Measurements from ENCODE around the gene UQCC2. TPM values are rescaled to one million over a fixed set of nuclear protein-coding genes. Genes with fewer than 3 reads are reported as not detected.

The UQCC2 gene
- total RNA-seq, 4 donors from 2014 or later = 14.5 to 29.7 (median 23.4) TPM

GRCh38 chr6:33683576-33684427 is 27.7 kb downstream of the UQCC2 start:
- Histone ChIP-seq H3K36me3 (peaks cover 5 to 100% (median 47%) of the 10 kb centered on the region in 3 donors), H3K9me3 (no peaks in the 10 kb centered on the region), H3K27me3 (no peaks in the 10 kb centered on the region), H3K4me1 (peaks cover 0 to 21% (median 2%) of the 10 kb centered on the region in 4 donors), H3K4me3 (no peak overlapping the region), H3K27ac (peak overlapping the region in 3 of 4 donors; percentile 6 to 80 (median 69))
- DNase-seq (ENCODE audit: low spot score in 2 of 2) = no peak
- no peak for TF ChIP-seq EP300 (IDR thresholded peaks at IDR 0.05)
- TF ChIP-seq, protein P1, sequence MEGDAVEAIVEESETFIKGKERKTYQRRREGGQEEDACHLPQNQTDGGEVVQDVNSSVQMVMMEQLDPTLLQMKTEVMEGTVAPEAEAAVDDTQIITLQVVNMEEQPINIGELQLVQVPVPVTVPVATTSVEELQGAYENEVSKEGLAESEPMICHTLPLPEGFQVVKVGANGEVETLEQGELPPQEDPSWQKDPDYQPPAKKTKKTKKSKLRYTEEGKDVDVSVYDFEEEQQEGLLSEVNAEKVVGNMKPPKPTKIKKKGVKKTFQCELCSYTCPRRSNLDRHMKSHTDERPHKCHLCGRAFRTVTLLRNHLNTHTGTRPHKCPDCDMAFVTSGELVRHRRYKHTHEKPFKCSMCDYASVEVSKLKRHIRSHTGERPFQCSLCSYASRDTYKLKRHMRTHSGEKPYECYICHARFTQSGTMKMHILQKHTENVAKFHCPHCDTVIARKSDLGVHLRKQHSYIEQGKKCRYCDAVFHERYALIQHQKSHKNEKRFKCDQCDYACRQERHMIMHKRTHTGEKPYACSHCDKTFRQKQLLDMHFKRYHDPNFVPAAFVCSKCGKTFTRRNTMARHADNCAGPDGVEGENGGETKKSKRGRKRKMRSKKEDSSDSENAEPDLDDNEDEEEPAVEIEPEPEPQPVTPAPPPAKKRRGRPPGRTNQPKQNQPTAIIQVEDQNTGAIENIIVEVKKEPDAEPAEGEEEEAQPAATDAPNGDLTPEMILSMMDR (IDR thresholded peaks at IDR 0.05) = no peak
- no peak for TF ChIP-seq POLR2A (IDR thresholded peaks at IDR 0.05)
- 60 to 65% methylated on average over 16 to 18 of the region's 19 CpGs for WGBS, 2 donors

GRCh38 chr6:33683051-33683571 is 28.4 kb downstream of the UQCC2 start:
- Histone ChIP-seq H3K27ac (peak overlapping the region; percentile 6 to 80 (median 58)), H3K27me3 (no peaks in the 10 kb centered on the region), H3K4me3 (no peak overlapping the region), H3K9me3 (no peaks in the 10 kb centered on the region), H3K4me1 (peaks cover 0 to 21% (median 2%) of the 10 kb centered on the region in 4 donors), H3K36me3 (peaks cover 5 to 100% (median 47%) of the 10 kb centered on the region in 3 donors)
- TF ChIP-seq POLR2A (IDR thresholded peaks at IDR 0.05) (no peak), EP300 (IDR thresholded peaks at IDR 0.05) (peak in 1 of 2 donors; percentile 39)
- TF ChIP-seq, protein P1 (IDR thresholded peaks at IDR 0.05) = peak in 1 of 5 experiments; percentile 27
- DNase-seq (ENCODE audit: low spot score in 2 of 2) = no peak
- 51 to 64% methylated on average over 12 to 15 of the region's 15 CpGs for WGBS, 2 donors

- Histone ChIP-seq H3K36me3 (peaks cover 5 to 100% (median 42%) of the 10 kb centered on the region in 3 donors), H3K4me3 (no peak overlapping the region), H3K27me3 (no peaks in the 10 kb centered on the region), H3K4me1 (peaks cover 0 to 21% (median 2%) of the 10 kb centered on the region in 4 donors), H3K27ac (peak overlapping the region in 3 of 4 donors; percentile 46 to 80 (median 69)), H3K9me3 (no peaks in the 10 kb centered on the region)
- 84 to 86% methylated on average over 12 to 13 of the region's 13 CpGs for WGBS, 2 donors
- TF ChIP-seq EP300 (IDR thresholded peaks at IDR 0.05) (no peak), POLR2A (IDR thresholded peaks at IDR 0.05) (no peak)
- TF ChIP-seq, protein P1 (IDR thresholded peaks at IDR 0.05) = no peak
- DNase-seq (ENCODE audit: low spot score in 2 of 2) = no peak
Observed at GRCh38 chr6:33682341-33682740, 29.2 kb downstream of the UQCC2 start.

- H3K36me3 ChIP-seq = peaks cover 0 to 100% (median 32%) of the 10 kb centered on the region in 3 donors
- no peak overlapping the region for H3K4me3 ChIP-seq
- TF ChIP-seq EP300 (IDR thresholded peaks at IDR 0.05) (no peak), POLR2A (IDR thresholded peaks at IDR 0.05) (no peak)
- TF ChIP-seq, protein P1 (IDR thresholded peaks at IDR 0.05) = no peak
- no peak for DNase-seq (ENCODE audit: low spot score in 2 of 2)
- 92 to 93% methylated on average over 19 of the region's 20 CpGs for WGBS, 2 donors
- peaks cover 0 to 26% (median 6%) of the 10 kb centered on the region in 4 donors for H3K4me1 ChIP-seq
- H3K27me3 ChIP-seq = no peaks in the 10 kb centered on the region
- H3K9me3 ChIP-seq = no peaks in the 10 kb centered on the region
- no peak overlapping the region for H3K27ac ChIP-seq
Observed at GRCh38 chr6:33679761-33680160, 31.7 kb downstream of the UQCC2 start.
